Neural cell (in vitro differentiated cells): Measurements from ENCODE around the gene LIF. TPM values are rescaled to one million over a fixed set of nuclear protein-coding genes. Genes with fewer than 3 reads are reported as not detected.

Experiments
- H2AFZ ChIP-seq: fragments of 200-600, 300-800 bp; sonication (generic), shearing (Covaris generic); 2 replicates; pipeline ENCODE4 v1.6.0; 2014; ENCODE audit warnings: low read depth, mild to moderate bottlenecking, antibody characterized with exemption, low read length, moderate library complexity
- H3F3A ChIP-seq: fragments of 200-600 bp; shearing (Covaris generic); 2 replicates; pipeline ENCODE4 v1.6.1; 2016; ENCODE audit warnings: mild to moderate bottlenecking, moderate library complexity, mixed read lengths, antibody characterized with exemption, low read length; ENCODE audit not compliant: insufficient read depth, poor library complexity, severe bottlenecking
- H3K27ac ChIP-seq: fragments of 200-600, 300-800 bp; sonication (generic), shearing (Covaris generic); 2 replicates; pipeline ENCODE4 v1.5.1; 2014; ENCODE audit warnings: mild to moderate bottlenecking, low read length, moderate library complexity
- H3K27me3 ChIP-seq: fragments of 300-800, 200-600 bp; sonication (generic), shearing (Covaris generic); 2 replicates; pipeline ENCODE4 v1.6.0; 2014; ENCODE audit warnings: mild to moderate bottlenecking, low read depth, low read length, moderate library complexity; ENCODE audit not compliant: insufficient read depth
- H3K36me3 ChIP-seq: fragments of 300-800, 200-600 bp; sonication (generic), shearing (Covaris generic); 2 replicates; pipeline ENCODE4 v1.5.1; 2014; ENCODE audit warnings: mild to moderate bottlenecking, antibody characterized with exemption, low read length, moderate library complexity; ENCODE audit not compliant: insufficient read depth
- H3K4me2 ChIP-seq: fragments of 300-800, 200-600 bp; sonication (generic), shearing (Covaris generic); 2 replicates; pipeline ENCODE4 v1.6.0; 2014; ENCODE audit warnings: mild to moderate bottlenecking, low read length
- H3K4me3 ChIP-seq: fragments of 300-800, 200-600 bp; sonication (generic), shearing (Covaris generic); 2 replicates; pipeline ENCODE4 v1.5.1; 2014; ENCODE audit warnings: mild to moderate bottlenecking, low read length, moderate library complexity
- H3K79me2 ChIP-seq: fragments of 200-600 bp; shearing (Covaris generic); replicated peaks from 2 replicates; pipeline ENCODE4 v1.6.0; 2014; ENCODE audit warnings: mild to moderate bottlenecking, low read length, moderate library complexity; ENCODE audit not compliant: insufficient read depth
- H3K9ac ChIP-seq: fragments of 300-800, 200-600 bp; sonication (generic), shearing (Covaris generic); 2 replicates; pipeline ENCODE4 v1.6.1; 2016; ENCODE audit warnings: mild to moderate bottlenecking, low read length, mixed read lengths
- H3K9me2 ChIP-seq: fragments of 200-600 bp; shearing (Covaris generic); 2 replicates; pipeline ENCODE4 v1.6.1; 2016; ENCODE audit warnings: mild to moderate bottlenecking, low read length, mixed read lengths; ENCODE audit not compliant: insufficient read depth
- H3K9me3 ChIP-seq: fragments of 200-600, 300-800 bp; sonication (generic), shearing (Covaris generic); 2 replicates; pipeline ENCODE4 v1.6.1; 2016; ENCODE audit warnings: mild to moderate bottlenecking, mixed run types, low read length, moderate library complexity, mixed read lengths
- H4K20me1 ChIP-seq: fragments of 200-600 bp; shearing (Covaris generic); 2 replicates; pipeline ENCODE4 v1.6.1; 2016; ENCODE audit warnings: mild to moderate bottlenecking, mixed run types; ENCODE audit not compliant: insufficient read depth
- CTCF ChIP-seq: fragments of 450-650 bp; IDR thresholded peaks from 2 replicates; pipeline ENCODE4 v1.5.1; 2014; ENCODE audit warnings: antibody characterized with exemption, mild to moderate bottlenecking, moderate library complexity; ENCODE audit not compliant: poor library complexity, severe bottlenecking
- EP300 ChIP-seq: fragments of 450-650 bp; conservative IDR thresholded peaks from 2 replicates; pipeline ENCODE4 v1.6.1; 2014; ENCODE audit warnings: antibody characterized with exemption, mild to moderate bottlenecking, moderate library complexity; ENCODE audit not compliant: poor library complexity, severe bottlenecking
- EZH2 ChIP-seq: fragments of 200-600, 300-800 bp; shearing (Covaris generic), sonication (generic); IDR thresholded peaks from 2 replicates; pipeline ENCODE4 v1.6.1; 2014; ENCODE audit warnings: antibody characterized with exemption, low read length, borderline replicate concordance, mild to moderate bottlenecking; ENCODE audit not compliant: insufficient read depth, poor library complexity, severe bottlenecking
- MXI1 ChIP-seq: fragments of 450-650 bp; conservative IDR thresholded peaks from 2 replicates; pipeline ENCODE4 v1.6.1; 2014; ENCODE audit warnings: antibody characterized with exemption, mild to moderate bottlenecking; ENCODE audit not compliant: poor library complexity, severe bottlenecking
- POLR2AphosphoS5 ChIP-seq: IDR thresholded peaks from 2 replicates; pipeline ENCODE4 v1.6.1; 2012
- RAD21 ChIP-seq: fragments of 450-650 bp; conservative IDR thresholded peaks from 2 replicates; pipeline ENCODE4 v1.6.1; 2014; ENCODE audit warnings: antibody characterized with exemption, mild to moderate bottlenecking, moderate library complexity
- SMC3 ChIP-seq: fragments of 450-650 bp; conservative IDR thresholded peaks from 2 replicates; pipeline ENCODE4 v1.6.1; 2014; ENCODE audit warnings: antibody characterized with exemption, mild to moderate bottlenecking, moderate library complexity; ENCODE audit not compliant: poor library complexity
- TAF1 ChIP-seq: IDR thresholded peaks from 2 replicates; pipeline ENCODE4 v1.6.1; 2012; ENCODE audit warnings: low read depth
- polyA plus RNA-seq: library from polyadenylated mRNA; depleted of rRNA; stranded (reverse); fragments of >200 nt; gene quantifications from 2 replicates; pipeline ENCODE4 v1.2.3, GENCODE V29; 2014
- TF ChIP-seq, protein P1 (sequence below): IDR thresholded peaks from 2 replicates; pipeline ENCODE4 v1.6.1; 2012; ENCODE audit warnings: borderline replicate concordance

The LIF gene
- polyA plus RNA-seq, 1 donor from 2014 or later = 0.05 TPM

- Histone ChIP-seq H2AFZ (no peak within 1 kb of the TSS), H3K4me2 (no peak within 1 kb of the TSS), H3K36me3 (no peaks in the 10 kb centered on the region), H3K9me3 (no peaks in the 10 kb centered on the region), H3K27ac (no peak within 1 kb of the TSS), H3F3A (no peaks in the 10 kb centered on the region), H3K27me3 (no peaks in the 10 kb centered on the region), H3K79me2 (no peaks in the 10 kb centered on the region), H3K9me2 (no peaks in the 10 kb centered on the region), H3K9ac (no peak within 1 kb of the TSS), H4K20me1 (no peaks in the 10 kb centered on the region), H3K4me3 (no peak within 1 kb of the TSS)
- TF ChIP-seq MXI1 (no peak), CTCF (no peak), EP300 (no peak), SMC3 (no peak), POLR2AphosphoS5 (no peak), RAD21 (no peak), TAF1 (no peak), EZH2 (no peak)
- TF ChIP-seq, protein P1, sequence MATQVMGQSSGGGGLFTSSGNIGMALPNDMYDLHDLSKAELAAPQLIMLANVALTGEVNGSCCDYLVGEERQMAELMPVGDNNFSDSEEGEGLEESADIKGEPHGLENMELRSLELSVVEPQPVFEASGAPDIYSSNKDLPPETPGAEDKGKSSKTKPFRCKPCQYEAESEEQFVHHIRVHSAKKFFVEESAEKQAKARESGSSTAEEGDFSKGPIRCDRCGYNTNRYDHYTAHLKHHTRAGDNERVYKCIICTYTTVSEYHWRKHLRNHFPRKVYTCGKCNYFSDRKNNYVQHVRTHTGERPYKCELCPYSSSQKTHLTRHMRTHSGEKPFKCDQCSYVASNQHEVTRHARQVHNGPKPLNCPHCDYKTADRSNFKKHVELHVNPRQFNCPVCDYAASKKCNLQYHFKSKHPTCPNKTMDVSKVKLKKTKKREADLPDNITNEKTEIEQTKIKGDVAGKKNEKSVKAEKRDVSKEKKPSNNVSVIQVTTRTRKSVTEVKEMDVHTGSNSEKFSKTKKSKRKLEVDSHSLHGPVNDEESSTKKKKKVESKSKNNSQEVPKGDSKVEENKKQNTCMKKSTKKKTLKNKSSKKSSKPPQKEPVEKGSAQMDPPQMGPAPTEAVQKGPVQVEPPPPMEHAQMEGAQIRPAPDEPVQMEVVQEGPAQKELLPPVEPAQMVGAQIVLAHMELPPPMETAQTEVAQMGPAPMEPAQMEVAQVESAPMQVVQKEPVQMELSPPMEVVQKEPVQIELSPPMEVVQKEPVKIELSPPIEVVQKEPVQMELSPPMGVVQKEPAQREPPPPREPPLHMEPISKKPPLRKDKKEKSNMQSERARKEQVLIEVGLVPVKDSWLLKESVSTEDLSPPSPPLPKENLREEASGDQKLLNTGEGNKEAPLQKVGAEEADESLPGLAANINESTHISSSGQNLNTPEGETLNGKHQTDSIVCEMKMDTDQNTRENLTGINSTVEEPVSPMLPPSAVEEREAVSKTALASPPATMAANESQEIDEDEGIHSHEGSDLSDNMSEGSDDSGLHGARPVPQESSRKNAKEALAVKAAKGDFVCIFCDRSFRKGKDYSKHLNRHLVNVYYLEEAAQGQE = no peak
Measured at GRCh38 chr22:30266445-30267381, 20.2 kb upstream of the LIF start, which contains the start of gene OSM. TSS of gene OSM (minus strand) at chr22:30266851. CDS start at chr22:30266799, 52 bp downstream.

DNA sequence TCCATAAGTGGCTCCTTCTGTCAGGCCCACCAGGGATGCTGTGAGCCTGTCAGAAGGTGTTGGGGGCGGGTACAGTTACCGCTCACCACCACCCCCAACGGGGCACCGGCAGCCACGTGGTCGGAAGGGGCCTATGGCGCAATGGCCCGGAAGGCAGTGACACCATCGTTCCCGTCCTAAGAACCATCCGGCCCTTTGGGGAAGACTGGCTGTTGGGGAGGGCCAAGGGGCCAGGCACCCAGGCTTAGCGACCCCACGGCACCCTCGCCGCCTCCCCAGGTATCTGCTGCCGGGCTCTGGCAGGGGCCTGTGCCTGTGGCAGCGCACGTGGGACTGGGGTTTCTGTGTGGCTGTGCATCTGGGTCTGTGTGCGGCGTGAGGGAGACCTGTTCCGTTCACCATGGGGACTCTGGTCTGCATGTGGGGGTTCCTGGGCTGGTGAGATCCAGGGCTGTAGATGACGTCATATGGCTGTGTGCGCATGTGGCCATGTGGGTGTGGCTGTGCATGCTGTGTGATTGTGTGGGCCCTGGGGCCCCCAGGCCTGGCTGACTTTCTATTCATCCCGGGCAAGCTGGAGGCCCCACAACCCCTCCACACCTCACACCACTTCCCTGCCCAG lies 19.4 kb upstream of the LIF start:
- H3K79me2 ChIP-seq = no peaks in the 10 kb centered on the region
- H3F3A ChIP-seq = no peaks in the 10 kb centered on the region
- H4K20me1 ChIP-seq = no peaks in the 10 kb centered on the region
- no peaks in the 10 kb centered on the region for H3K36me3 ChIP-seq
- TF ChIP-seq EZH2 = no peak
- TF ChIP-seq MXI1 = no peak
- no peak for TF ChIP-seq SMC3
- no peak for TF ChIP-seq RAD21
- TF ChIP-seq EP300 = no peak
- no peak for TF ChIP-seq TAF1
- TF ChIP-seq CTCF = no peak
- TF ChIP-seq POLR2AphosphoS5 = no peak
- no peaks in the 10 kb centered on the region for H3K9me3 ChIP-seq
- H3K4me3 ChIP-seq = no peak overlapping the region
- no peak overlapping the region for H3K27ac ChIP-seq
- no peak overlapping the region for H3K9ac ChIP-seq
- H2AFZ ChIP-seq = no peak overlapping the region
- H3K27me3 ChIP-seq = no peaks in the 10 kb centered on the region
- H3K9me2 ChIP-seq = no peaks in the 10 kb centered on the region
- no peak overlapping the region for H3K4me2 ChIP-seq
